ENCODE measurements around the gene TRIM34. TPM values are rescaled to one million over a fixed set of nuclear protein-coding genes. Genes with fewer than 3 reads are reported as not detected.
"Not testable (repeated sequence)": the region's sequence is repeated elsewhere in the genome, so short reads cannot be mapped to it uniquely, and the experiment has no call there.

The TRIM34 gene
- total RNA-seq, 4 donors from 2014 or later, result 2.9 to 7.4 (median 6.2) TPM

- Histone ChIP-seq H3K4me3 (no peak overlapping the region), H3K4me1 (no peaks in the 10 kb centered on the region), H3K27me3 (no peaks in the 10 kb centered on the region), H3K27ac (no peak overlapping the region), H3K36me3 (peaks cover 0 to 47% (median 0%) of the 10 kb centered on the region in 3 donors), H3K9me3 (no peaks in the 10 kb centered on the region)
- TF ChIP-seq, protein P1, sequence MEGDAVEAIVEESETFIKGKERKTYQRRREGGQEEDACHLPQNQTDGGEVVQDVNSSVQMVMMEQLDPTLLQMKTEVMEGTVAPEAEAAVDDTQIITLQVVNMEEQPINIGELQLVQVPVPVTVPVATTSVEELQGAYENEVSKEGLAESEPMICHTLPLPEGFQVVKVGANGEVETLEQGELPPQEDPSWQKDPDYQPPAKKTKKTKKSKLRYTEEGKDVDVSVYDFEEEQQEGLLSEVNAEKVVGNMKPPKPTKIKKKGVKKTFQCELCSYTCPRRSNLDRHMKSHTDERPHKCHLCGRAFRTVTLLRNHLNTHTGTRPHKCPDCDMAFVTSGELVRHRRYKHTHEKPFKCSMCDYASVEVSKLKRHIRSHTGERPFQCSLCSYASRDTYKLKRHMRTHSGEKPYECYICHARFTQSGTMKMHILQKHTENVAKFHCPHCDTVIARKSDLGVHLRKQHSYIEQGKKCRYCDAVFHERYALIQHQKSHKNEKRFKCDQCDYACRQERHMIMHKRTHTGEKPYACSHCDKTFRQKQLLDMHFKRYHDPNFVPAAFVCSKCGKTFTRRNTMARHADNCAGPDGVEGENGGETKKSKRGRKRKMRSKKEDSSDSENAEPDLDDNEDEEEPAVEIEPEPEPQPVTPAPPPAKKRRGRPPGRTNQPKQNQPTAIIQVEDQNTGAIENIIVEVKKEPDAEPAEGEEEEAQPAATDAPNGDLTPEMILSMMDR (IDR thresholded peaks at IDR 0.05), result no peak
- TF ChIP-seq POLR2A (IDR thresholded peaks at IDR 0.05), result no peak
- DNase-seq, result no peak
- WGBS, 2 donors, result 59 to 80% methylated on average over 5 of the region's 5 CpGs
- intact Hi-C loops (cut with DNase I), result no loop called here
Measured at GRCh38 chr11:5631969-5632635, 7.3 kb downstream of the TRIM34 start.

DNA sequence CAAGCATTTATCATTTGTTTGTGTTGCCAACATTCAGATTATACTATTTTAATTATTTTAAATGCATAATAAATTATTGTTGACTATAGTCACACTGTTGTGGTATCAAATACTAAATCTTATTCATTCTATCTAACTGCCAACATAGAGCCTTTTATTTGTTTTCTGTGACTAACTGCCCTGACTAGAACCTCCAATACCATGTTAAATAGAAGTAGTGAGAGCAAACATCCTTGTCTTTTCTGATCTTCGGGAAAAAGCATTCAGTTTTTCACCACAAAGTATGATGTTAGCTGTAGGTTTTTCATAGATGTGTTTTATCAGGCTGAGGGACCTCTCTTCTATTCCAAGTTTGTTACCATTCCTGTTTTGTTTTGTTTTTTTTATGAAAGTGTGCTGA is 15.2 kb downstream of the TRIM34 start:
- no peak for DNase-seq
- peaks cover 0 to 92% (median 0%) of the 10 kb centered on the region in 3 donors for H3K36me3 ChIP-seq
- 50 to 62% methylated on average over 1 of the region's 1 CpG for WGBS, 2 donors
- H3K9me3 ChIP-seq, result no peaks in the 10 kb centered on the region
- TF ChIP-seq, protein P1 (IDR thresholded peaks at IDR 0.05), result no peak
- TF ChIP-seq POLR2A (IDR thresholded peaks at IDR 0.05), result no peak
- no peak overlapping the region for H3K27ac ChIP-seq
- H3K27me3 ChIP-seq, result no peaks in the 10 kb centered on the region
- intact Hi-C loops (cut with DNase I), result no loop called here
- H3K4me1 ChIP-seq, result no peaks in the 10 kb centered on the region
- no peak overlapping the region for H3K4me3 ChIP-seq

GRCh38 chr11:5643585-5643984 is 18.8 kb downstream of the TRIM34 start:
- Histone ChIP-seq H3K9me3 (no peaks in the 10 kb centered on the region), H3K4me3 (no peak overlapping the region), H3K4me1 (no peaks in the 10 kb centered on the region), H3K36me3 (peaks cover 0 to 58% (median 0%) of the 10 kb centered on the region in 3 donors), H3K27me3 (no peaks in the 10 kb centered on the region), H3K27ac (no peak overlapping the region)
- intact Hi-C loops (cut with DNase I), result no loop called here
- no peak for DNase-seq
- no peak for TF ChIP-seq POLR2A (IDR thresholded peaks at IDR 0.05)
- TF ChIP-seq, protein P1 (IDR thresholded peaks at IDR 0.05), result no peak

GRCh38 chr11:5646139-5646538 is 21.3 kb downstream of the TRIM34 start:
- no peak for DNase-seq
- intact Hi-C loops (cut with DNase I), result no loop called here
- 93 to 96% methylated on average over 3 of the region's 3 CpGs for WGBS, 2 donors
- TF ChIP-seq, protein P1 (IDR thresholded peaks at IDR 0.05), result no peak
- TF ChIP-seq POLR2A (IDR thresholded peaks at IDR 0.05), result no peak
- Histone ChIP-seq H3K9me3 (no peaks in the 10 kb centered on the region), H3K4me3 (no peak overlapping the region), H3K36me3 (peaks cover 0 to 37% (median 0%) of the 10 kb centered on the region in 3 donors), H3K27me3 (no peaks in the 10 kb centered on the region), H3K4me1 (no peaks in the 10 kb centered on the region), H3K27ac (no peak overlapping the region)

DNA sequence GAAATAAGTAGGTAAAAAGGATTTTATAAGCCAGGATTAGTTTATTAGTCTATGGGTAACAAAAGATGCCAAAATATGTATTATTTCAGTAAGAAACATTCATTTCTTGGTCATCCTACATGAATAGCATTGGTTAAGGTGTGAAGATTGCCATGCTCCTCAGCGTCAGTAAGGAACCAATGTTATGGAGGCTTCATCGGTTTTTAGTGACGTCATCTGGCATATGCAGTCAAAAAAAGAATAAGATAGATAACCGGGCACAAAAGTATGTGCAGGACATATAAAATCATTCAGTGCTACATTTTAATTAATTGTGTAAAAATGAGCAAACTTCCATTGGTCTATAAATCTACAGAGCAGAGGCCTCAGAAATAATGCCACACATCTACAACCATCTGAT is 30.7 kb downstream of the TRIM34 start:
- TF ChIP-seq POLR2A (IDR thresholded peaks at IDR 0.05), result no peak
- TF ChIP-seq, protein P1 (IDR thresholded peaks at IDR 0.05), result no peak
- Histone ChIP-seq H3K9me3 (no peaks in the 10 kb centered on the region), H3K36me3 (no peaks in the 10 kb centered on the region), H3K27ac (no peak overlapping the region), H3K4me1 (no peaks in the 10 kb centered on the region), H3K4me3 (no peak overlapping the region), H3K27me3 (no peaks in the 10 kb centered on the region)
- no peak for DNase-seq
- WGBS, 2 donors, result 86 to 95% methylated on average over 4 of the region's 4 CpGs
- intact Hi-C loops (cut with DNase I), result no loop called here

- H3K4me1 ChIP-seq; H3K4me3 ChIP-seq; H3K9me3 ChIP-seq; H3K27ac ChIP-seq; H3K27me3 ChIP-seq; DNase-seq; intact Hi-C loops (cut with DNase I); H3K36me3 ChIP-seq: not testable (repeated sequence)
- WGBS, 2 donors, result 96 to 100% methylated on average over 2 of the region's 2 CpGs
Measured at GRCh38 chr11:5656956-5657355, 32.2 kb downstream of the TRIM34 start.

Measured in esophagus squamous epithelium (tissue), 5 donors.